IMR-90 (cell line): ENCODE results near the gene STMN1. TPM values are rescaled to one million over a fixed set of nuclear protein-coding genes. Genes with fewer than 3 reads are reported as not detected.

ENCODE experiments used
- ATAC-seq: fragments of 200-7000 bp; cut with Tn5 transposase; 2 replicates; pipeline ENCODE4 v1.9.1; 2020; ENCODE audit warnings: low read depth, mild to moderate bottlenecking, moderate library complexity
- BruUV-seq: library from RNA; stranded (reverse); fragments of 400-500 nt; replicated peaks from 2 replicates; lab custom pipeline; 2021; lab: Mats Ljungman, UMichigan
- CTCF ChIA-PET: fragments of 300-600 bp; formaldehyde crosslinking; extraction: SDS; loops from one replicate; lab custom pipeline; 2021; ENCODE audit warnings: antibody characterized with exemption; lab: Yijun Ruan, JAX
- POLR2A ChIA-PET: fragments of 300-600 bp; sonication (Branson Sonifier 250); formaldehyde crosslinking; loops from one replicate; lab custom pipeline; 2022; ENCODE audit warnings: antibody characterized with exemption; ENCODE audit not compliant: unreplicated experiment; lab: Charles Lee
- DNase-seq: peaks from one replicate; pipeline ENCODE4 v3.0.0; 2013
- H2AFZ ChIP-seq: replicated peaks from 2 replicates; pipeline ENCODE3; 2013; ENCODE audit warnings: low read length, mild to moderate bottlenecking; ENCODE audit not compliant: poor library complexity
- H2AK5ac ChIP-seq: 2 replicates; pipeline ENCODE4 v1.6.1; 2013; ENCODE audit warnings: low read depth, low read length, inconsistent platforms
- H2AK9ac ChIP-seq: replicated peaks from 2 replicates; pipeline ENCODE3; 2013; ENCODE audit warnings: mild to moderate bottlenecking, low read depth, low read length, moderate library complexity; ENCODE audit not compliant: poor library complexity
- H2BK120ac ChIP-seq: 2 replicates; pipeline ENCODE4 v1.6.1; 2013; ENCODE audit warnings: low read depth, low read length, inconsistent platforms
- H2BK15ac ChIP-seq: 3 replicates; pipeline ENCODE4 v1.6.1; 2013; ENCODE audit warnings: low read depth, low read length, inconsistent platforms
- H2BK20ac ChIP-seq: 2 replicates; pipeline ENCODE4 v1.6.1; 2013; ENCODE audit warnings: low read depth, mild to moderate bottlenecking, inconsistent platforms, low read length, moderate library complexity
- H2BK5ac ChIP-seq: 2 replicates; pipeline ENCODE4 v1.6.1; 2013; ENCODE audit warnings: mild to moderate bottlenecking, low read depth, low read length, inconsistent platforms; ENCODE audit not compliant: poor library complexity, severe bottlenecking
- H3K14ac ChIP-seq: replicated peaks from 2 replicates; pipeline ENCODE4 v1.6.1; 2013; ENCODE audit warnings: low read depth, low read length, inconsistent platforms
- H3K18ac ChIP-seq: 2 replicates; pipeline ENCODE4 v1.6.1; 2013; ENCODE audit warnings: low read depth, low read length, control low read depth
- H3K23ac ChIP-seq: 2 replicates; pipeline ENCODE4 v1.6.1; 2013; ENCODE audit warnings: low read depth, low read length, inconsistent platforms
- H3K27ac ChIP-seq: 2 replicates; pipeline ENCODE4 v1.5.1; 2013; ENCODE audit warnings: mild to moderate bottlenecking, control low read depth, low read length; ENCODE audit not compliant: insufficient read depth
- H3K27me3 ChIP-seq: 2 replicates; pipeline ENCODE4 v1.6.1; 2013; ENCODE audit warnings: low read length; ENCODE audit not compliant: control insufficient read depth, insufficient read depth
- H3K36me3 ChIP-seq: 2 replicates; pipeline ENCODE4 v1.6.1; 2013; ENCODE audit warnings: low read length, mixed read lengths; ENCODE audit not compliant: control insufficient read depth, insufficient read depth
- H3K4ac ChIP-seq: 2 replicates; pipeline ENCODE4 v1.6.1; 2013; ENCODE audit warnings: low read depth, low read length, inconsistent platforms
- H3K4me1 ChIP-seq: 2 replicates; pipeline ENCODE4 v1.6.1; 2013; ENCODE audit warnings: low read length, mixed read lengths; ENCODE audit not compliant: control insufficient read depth, insufficient read depth
- H3K4me2 ChIP-seq: 2 replicates; pipeline ENCODE4 v1.6.1; 2013; ENCODE audit warnings: low read depth, mild to moderate bottlenecking, control low read depth, low read length, moderate library complexity
- H3K4me3 ChIP-seq: 2 replicates; pipeline ENCODE4 v1.5.1; 2013; ENCODE audit warnings: low read depth, mild to moderate bottlenecking, control low read depth, low read length, moderate library complexity; ENCODE audit not compliant: insufficient read depth
- H3K56ac ChIP-seq: 2 replicates; pipeline ENCODE4 v1.6.1; 2013; ENCODE audit warnings: low read length, inconsistent platforms; ENCODE audit not compliant: insufficient read depth; ENCODE audit errors: extremely low read depth
- H3K79me1 ChIP-seq, 2 experiments: 2 replicates each; pipeline ENCODE4 v1.6.1; 2013; ENCODE audit warnings: low read length in 2 of 2, inconsistent platforms in 1 of 2, low read depth in 1 of 2
- H3K9ac ChIP-seq: 2 replicates; pipeline ENCODE4 v1.6.1; 2013; ENCODE audit warnings: low read depth, low read length, control low read depth
- H3K9me1 ChIP-seq: 2 replicates; pipeline ENCODE4 v1.6.1; 2013; ENCODE audit warnings: low read length, inconsistent platforms; ENCODE audit not compliant: insufficient read depth
- H3K9me3 ChIP-seq: 2 replicates; pipeline ENCODE4 v1.6.1; 2013; ENCODE audit warnings: low read length; ENCODE audit not compliant: control insufficient read depth, insufficient read depth
- H4K20me1 ChIP-seq: 2 replicates; pipeline ENCODE4 v1.6.1; 2013; ENCODE audit warnings: low read length, inconsistent platforms; ENCODE audit not compliant: insufficient read depth
- H4K5ac ChIP-seq: 2 replicates; pipeline ENCODE4 v1.6.1; 2013; ENCODE audit warnings: mild to moderate bottlenecking, low read depth, low read length, control low read depth
- H4K8ac ChIP-seq, 2 experiments: 2 replicates each; pipeline ENCODE4 v1.6.1; 2013; ENCODE audit warnings: low read depth in 2 of 2, low read length in 2 of 2, control low read depth in 1 of 2, inconsistent platforms in 1 of 2
- H4K91ac ChIP-seq: 2 replicates; pipeline ENCODE4 v1.6.1; 2013; ENCODE audit warnings: low read depth, low read length, inconsistent platforms; ENCODE audit not compliant: insufficient read depth
- BHLHE40 ChIP-seq: fragments of 150-350 bp; IDR thresholded peaks from 2 replicates; pipeline ENCODE4 v1.6.1; 2016; ENCODE audit warnings: mild to moderate bottlenecking, low read depth, low read length
- CEBPB ChIP-seq: IDR thresholded peaks from 2 replicates; pipeline ENCODE4 v1.6.1; 2012; ENCODE audit warnings: low read depth, low read length, improper control_type of control experiment
- CHD1 ChIP-seq: IDR thresholded peaks from 2 replicates; pipeline ENCODE4 v1.6.1; 2012; ENCODE audit warnings: low read depth, low read length, improper control_type of control experiment
- CTCF ChIP-seq: conservative IDR thresholded peaks from 2 replicates; pipeline ENCODE4 v1.5.1; 2012; ENCODE audit warnings: mild to moderate bottlenecking, low read depth, low read length, improper control_type of control experiment
- ELK1 ChIP-seq: fragments of 150-350 bp; IDR thresholded peaks from 2 replicates; pipeline ENCODE4 v1.6.1; 2016; ENCODE audit warnings: low read depth, mild to moderate bottlenecking, low read length, moderate library complexity, borderline replicate concordance
- FOS ChIP-seq: fragments of 150-350 bp; IDR thresholded peaks from 2 replicates; pipeline ENCODE4 v1.6.1; 2016; ENCODE audit warnings: low read depth, low read length
- MAFK ChIP-seq: IDR thresholded peaks from 2 replicates; pipeline ENCODE4 v1.6.1; 2012; ENCODE audit warnings: low read depth, low read length, improper control_type of control experiment
- MAZ ChIP-seq: IDR thresholded peaks from 2 replicates; pipeline ENCODE4 v1.6.1; 2012; ENCODE audit warnings: low read depth, mild to moderate bottlenecking, low read length, improper control_type of control experiment, moderate library complexity, borderline replicate concordance
- MXI1 ChIP-seq: IDR thresholded peaks from 2 replicates; pipeline ENCODE4 v1.6.1; 2012; ENCODE audit warnings: low read depth, mild to moderate bottlenecking, low read length, moderate library complexity, borderline replicate concordance
- NFE2L2 ChIP-seq: fragments of 150-350 bp; IDR thresholded peaks from 2 replicates; pipeline ENCODE4 v1.6.1; 2016; ENCODE audit warnings: low read depth, mild to moderate bottlenecking, low read length
- POLR2A ChIP-seq: IDR thresholded peaks from 2 replicates; pipeline ENCODE4 v1.6.1; 2012; ENCODE audit warnings: mild to moderate bottlenecking, low read depth, low read length
- RAD21 ChIP-seq: IDR thresholded peaks from 2 replicates; pipeline ENCODE4 v1.6.1; 2012; ENCODE audit warnings: low read length, improper control_type of control experiment
- RCOR1 ChIP-seq: IDR thresholded peaks from 2 replicates; pipeline ENCODE4 v1.6.1; 2012; ENCODE audit warnings: mild to moderate bottlenecking, low read length, improper control_type of control experiment; ENCODE audit not compliant: insufficient replicate concordance
- RFX5 ChIP-seq: IDR thresholded peaks from 2 replicates; pipeline ENCODE4 v1.8.0; 2012; ENCODE audit warnings: low read depth, mild to moderate bottlenecking, low read length, moderate library complexity
- SMC3 ChIP-seq: fragments of 150-350 bp; IDR thresholded peaks from 2 replicates; pipeline ENCODE4 v1.6.1; 2016; ENCODE audit warnings: low read depth, mild to moderate bottlenecking, antibody characterized with exemption, low read length, moderate library complexity
- USF2 ChIP-seq: fragments of 150-350 bp; IDR thresholded peaks from 2 replicates; pipeline ENCODE4 v1.6.1; 2017; ENCODE audit warnings: mild to moderate bottlenecking, antibody characterized with exemption, low read length, low read depth
- WGBS, 2 experiments: methylation state at CpG; one replicate each; pipeline versions ENCODE4 v1.1.5 to v1.1.7; 2013; ENCODE audit warnings: missing lambda C conversion rate in 2 of 2; ENCODE audit not compliant: insufficient read length in 1 of 2; ENCODE audit errors: extremely low coverage in 2 of 2; 5-methylcytosine and 5-hydroxymethylcytosine counted together
- dilution Hi-C: fragments of 300-500 bp; cut with HindIII; formaldehyde crosslinking; loops from one replicate; pipeline ENCODE4 v1.14.3; 2018; ENCODE audit warnings: low sequenced_read_pairs; ENCODE audit not compliant: unreplicated experiment
- in situ Hi-C: fragments of 300-500 bp; cut with MboI; formaldehyde crosslinking; loops from 3 replicates; pipeline ENCODE4 v1.14.3; 2019; ENCODE audit warnings: low sequenced_read_pairs, inconsistent platforms, mixed read lengths
- intact Hi-C: fragments of 100-400 bp; cut with micrococcal nuclease; formaldehyde crosslinking; loops from 2 replicates; pipeline ENCODE4 v1.10.0; 2022
- polyA plus RNA-seq, 3 experiments: library from polyadenylated mRNA; depleted of rRNA; stranded (reverse); fragments of >200 nt; gene quantifications; 2 replicates each; pipeline ENCODE4 v1.2.3, GENCODE V29; 2012; ENCODE audit warnings: low replicate concordance in 1 of 3
- total RNA-seq: library from RNA; depleted of rRNA; stranded (reverse); fragments of >200 nt; gene quantifications from 2 replicates; pipeline ENCODE4 v1.2.3, GENCODE V29; 2012

The STMN1 gene
- total and polyA plus RNA-seq, 2 of the 4 experiments (the other 2 are of a cell fraction): 93.0 to 273 TPM

GRCh38 chr1:25879675-25880074 is 26.5 kb downstream of the STMN1 start:
- no peak overlapping the region for H3K14ac ChIP-seq
- dilution Hi-C loops: no loop called here

More at GRCh38 chr1:25879675-25880074, 26.5 kb downstream of the STMN1 start:
- no peaks in the 10 kb centered on the region for H3K9me3 ChIP-seq
- 80% methylated on average over 1 of the region's 2 CpGs; no CpG with 5 or more reads in 1 of the 2 experiments for WGBS, 2 experiments
- H3K4me2 ChIP-seq: no peak overlapping the region
- H3K9me1 ChIP-seq: 0 out of 2 replicates have a peak, but pooled peaks cover 3% of the 10 kb centered on the region
- no peak overlapping the region for H2AK9ac ChIP-seq
- H3K4ac ChIP-seq: no peak overlapping the region
- no peak overlapping the region for H3K56ac ChIP-seq
- H3K79me1 ChIP-seq: peaks cover 5% of the 10 kb centered on the region in 2 experiments; a peak in 3 of 4 replicates
- TF ChIP-seq RCOR1 (no peak), POLR2A (no peak), RAD21 (no peak), ELK1 (no peak), MXI1 (no peak), MAFK (no peak), RFX5 (no peak), BHLHE40 (no peak), USF2 (no peak), NFE2L2 (no peak), MAZ (no peak), CHD1 (no peak), FOS (no peak), SMC3 (no peak), CEBPB (no peak), CTCF (no peak)
- no peak overlapping the region for H2BK20ac ChIP-seq
- H3K36me3 ChIP-seq: no peaks in the 10 kb centered on the region
- ATAC-seq (no peak), DNase-seq (no peak)
- no peaks in the 10 kb centered on the region for H3K27me3 ChIP-seq
- H4K5ac ChIP-seq: no peak overlapping the region
- ChIA-PET POLR2A (no interaction called here), CTCF (no interaction called here)
- no peak overlapping the region for H4K91ac ChIP-seq
- no peak overlapping the region for H2BK120ac ChIP-seq
- H3K23ac ChIP-seq: no peak overlapping the region
- intact Hi-C loops (no loop called here), in situ Hi-C loops (no loop called here)
- H4K20me1 ChIP-seq: no peaks in the 10 kb centered on the region
- H3K27ac ChIP-seq: no peak overlapping the region
- no peak overlapping the region for H2BK5ac ChIP-seq
- no peak overlapping the region for H2AFZ ChIP-seq
- H2AK5ac ChIP-seq: 0 out of 2 replicates have a peak overlapping the region, but pooled peaks have one; percentile 36
- no peak overlapping the region for H4K8ac ChIP-seq
- no peak overlapping the region for H3K4me3 ChIP-seq
- H3K4me1 ChIP-seq: peaks cover 5% of the 10 kb centered on the region; the same call in 1 of the 2 replicates
- H3K18ac ChIP-seq: no peak overlapping the region
- no peak overlapping the region for H3K9ac ChIP-seq
- BruUV-seq: no TSS peak
- no peak overlapping the region for H2BK15ac ChIP-seq
